Liver (tissue), 9 donors: ENCODE results near the gene MYLK3. TPM values are rescaled to one million over a fixed set of nuclear protein-coding genes. Genes with fewer than 3 reads are reported as not detected.

Experiments used
- DNase-seq: peaks from one replicate; pipeline ENCODE4 v3.0.0-alpha.2; 2017; ENCODE audit warnings: low spot score
- H3K27ac ChIP-seq, 2 donors: one replicate each; pipeline ENCODE4 v1.7.0; 2013; ENCODE audit warnings: inconsistent platforms in 2 of 2, low read length in 2 of 2, control low read depth in 1 of 2, low read depth in 1 of 2, mild to moderate bottlenecking in 1 of 2
- H3K27me3 ChIP-seq, 4 donors: one replicate each; pipeline versions ENCODE4 v1.6.1 to v1.7.0; 2013; ENCODE audit warnings: low read length in 3 of 4, inconsistent platforms in 1 of 4, mild to moderate bottlenecking in 1 of 4, moderate library complexity in 1 of 4; ENCODE audit not compliant: control insufficient read depth in 4 of 4, insufficient read depth in 4 of 4
- H3K36me3 ChIP-seq, 4 donors: one replicate each; pipeline versions ENCODE4 v1.6.1 to v1.7.0; 2013; ENCODE audit warnings: low read length in 3 of 4, mild to moderate bottlenecking in 3 of 4, low read depth in 1 of 4, moderate library complexity in 1 of 4; ENCODE audit not compliant: control insufficient read depth in 4 of 4, insufficient read depth in 3 of 4
- H3K4me1 ChIP-seq, 4 donors: one replicate each; pipeline versions ENCODE4 v1.6.1 to v1.7.0; 2013; ENCODE audit warnings: low read length in 3 of 4, mild to moderate bottlenecking in 3 of 4, moderate library complexity in 1 of 4; ENCODE audit not compliant: control insufficient read depth in 4 of 4, insufficient read depth in 4 of 4
- H3K4me3 ChIP-seq, 3 donors: one replicate each; pipeline versions ENCODE4 v1.6.1 to v1.7.0; 2013; ENCODE audit warnings: low read length in 3 of 3, control low read depth in 1 of 3, low read depth in 1 of 3, mild to moderate bottlenecking in 1 of 3
- H3K9ac ChIP-seq, 2 donors: one replicate each; pipeline ENCODE4 v1.7.0; 2013; ENCODE audit warnings: low read length in 2 of 2, mild to moderate bottlenecking in 2 of 2, moderate library complexity in 2 of 2, control low read depth in 1 of 2, low read depth in 1 of 2
- H3K9me3 ChIP-seq, 4 donors: one replicate each; pipeline versions ENCODE4 v1.6.1 to v1.7.0; 2013; ENCODE audit warnings: low read length in 3 of 4; ENCODE audit not compliant: control insufficient read depth in 4 of 4
- EGR1 ChIP-seq, 2 donors: IDR thresholded peaks; 2 replicates each; pipeline ENCODE4 v1.6.1; 2016 to 2018; ENCODE audit warnings: antibody characterized with exemption in 2 of 2, low read depth in 2 of 2
- FOXA2 ChIP-seq: IDR thresholded peaks from 2 replicates; pipeline ENCODE4 v1.6.1; 2016; ENCODE audit warnings: antibody characterized with exemption
- HNF4A ChIP-seq, 2 donors: conservative IDR thresholded peaks; 2 replicates each; pipeline ENCODE4 v1.6.1; 2016; ENCODE audit warnings: antibody characterized with exemption in 2 of 2, mild to moderate bottlenecking in 2 of 2
- HNF4G ChIP-seq: IDR thresholded peaks from 2 replicates; pipeline ENCODE4 v1.6.1; 2016; ENCODE audit warnings: antibody characterized with exemption
- SP1 ChIP-seq: IDR thresholded peaks from 2 replicates; pipeline ENCODE4 v1.6.1; 2018; ENCODE audit warnings: antibody characterized with exemption, mild to moderate bottlenecking
- YY1 ChIP-seq: IDR thresholded peaks from 2 replicates; pipeline ENCODE4 v1.6.1; 2016; ENCODE audit warnings: antibody characterized with exemption, mild to moderate bottlenecking
- WGBS: extraction: QIAGEN DNeasy Blood & Tissue Kit; methylation state at CpG from one replicate; pipeline ENCODE4 v1.1.7; 2013; 5-methylcytosine and 5-hydroxymethylcytosine counted together
- polyA plus RNA-seq, 2 donors: library from polyadenylated mRNA; stranded (reverse) in 1 of 2; unstranded in 1 of 2; fragments of 200-250 nt in 1 of 2; fragments of >200 nt in 1 of 2; fragmentation: Nextera tagmentation in 1 of 2; extraction: Ambion mirVana in 1 of 2; gene quantifications; one replicate each; pipeline versions ENCODE4 v1.2.1 to v1.2.3, GENCODE V29; 2013 to 2015
- total RNA-seq, 2 donors: library from RNA; depleted of rRNA; stranded (reverse); fragments of >200 nt; gene quantifications; one replicate each; pipeline ENCODE4 v1.2.3, GENCODE V29; 2014
- TF ChIP-seq, protein P1 (sequence below): IDR thresholded peaks from 2 replicates; pipeline ENCODE4 v1.6.1; 2016; ENCODE audit warnings: antibody characterized with exemption, mild to moderate bottlenecking
- TF ChIP-seq, protein P2 (sequence below): IDR thresholded peaks from 2 replicates; pipeline ENCODE4 v1.6.1; 2016; ENCODE audit warnings: antibody characterized with exemption
- TF ChIP-seq, protein P3 (sequence below): fragments of 150-350 bp; IDR thresholded peaks from 2 replicates; pipeline ENCODE4 v1.5.1; 2017; ENCODE audit warnings: improper control_type of control experiment, low read depth, low read length; ENCODE audit not compliant: missing input control
- TF ChIP-seq, protein P4 (sequence below): IDR thresholded peaks from 2 replicates; pipeline ENCODE4 v1.6.1; 2016; ENCODE audit warnings: antibody characterized with exemption
- TF ChIP-seq, protein P5 (sequence below): IDR thresholded peaks from 2 replicates; pipeline ENCODE4 v1.6.1; 2016; ENCODE audit warnings: antibody characterized with exemption
- donor health status: healthy.
- donor health status: healthy.
- donor health status: healthy.
- donor health status: healthy.
- donor health status: healthy.

Gene MYLK3
- 1 to 10 TPM in 1 of 2 donors, under 1 TPM in 1; 0.33 to 1.1 TPM for total RNA-seq
- under 1 TPM; 0.01 to 0.13 TPM for polyA plus RNA-seq

DNA sequence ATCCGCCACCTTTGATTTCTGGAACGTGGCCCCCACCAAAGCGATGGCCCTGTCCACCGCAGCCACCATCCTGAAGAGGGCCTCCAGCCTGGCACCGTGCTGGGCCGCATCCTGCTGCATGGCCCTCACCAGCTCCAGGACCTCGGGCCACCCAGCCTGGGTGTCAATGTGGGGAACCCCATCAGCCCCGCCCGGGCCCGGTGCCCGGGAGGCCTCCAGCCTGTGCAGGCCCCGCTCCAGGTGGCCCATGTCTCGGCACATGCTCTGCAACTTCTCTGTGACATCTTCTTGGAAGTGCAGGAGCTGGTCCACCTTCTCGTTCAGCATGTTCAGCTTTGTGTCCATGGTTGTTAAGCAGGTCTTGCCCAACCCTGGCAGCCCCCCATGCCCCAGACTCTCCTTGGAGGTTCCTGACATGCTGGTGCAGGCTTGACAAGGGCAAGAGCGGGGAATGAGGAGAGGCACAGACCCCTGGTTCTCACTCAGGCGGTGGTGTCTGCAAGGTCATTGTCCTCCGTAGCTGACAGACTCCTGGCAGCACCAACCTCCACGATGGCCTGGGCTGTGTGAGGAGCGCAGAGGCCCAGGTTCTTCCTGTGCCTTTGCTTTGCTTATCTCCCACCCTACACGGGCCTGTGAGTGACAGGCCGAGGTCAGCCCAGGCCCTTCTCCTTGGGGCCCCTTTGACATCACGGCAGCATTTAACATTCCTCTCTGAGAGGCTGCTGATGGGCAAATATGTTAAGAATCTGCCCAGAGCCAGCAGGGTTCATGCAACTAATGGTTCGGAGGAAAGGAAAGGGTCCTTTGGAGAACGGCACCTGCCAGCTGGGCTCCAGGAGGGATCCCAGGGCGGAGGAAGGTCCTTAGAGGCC lies at the start of gene MYLK3:
Gene MYLK3, minus strand, starts transcription at position 568 of the 875 bp plus-strand sequence. Its CDS starts 151 bp downstream, at position 417.
- H3K36me3 ChIP-seq = no peaks in the 10 kb centered on the region
- H3K27ac ChIP-seq = no peak within 1 kb of the TSS
- no peaks in the 10 kb centered on the region for H3K27me3 ChIP-seq
- TF ChIP-seq, protein P1, sequence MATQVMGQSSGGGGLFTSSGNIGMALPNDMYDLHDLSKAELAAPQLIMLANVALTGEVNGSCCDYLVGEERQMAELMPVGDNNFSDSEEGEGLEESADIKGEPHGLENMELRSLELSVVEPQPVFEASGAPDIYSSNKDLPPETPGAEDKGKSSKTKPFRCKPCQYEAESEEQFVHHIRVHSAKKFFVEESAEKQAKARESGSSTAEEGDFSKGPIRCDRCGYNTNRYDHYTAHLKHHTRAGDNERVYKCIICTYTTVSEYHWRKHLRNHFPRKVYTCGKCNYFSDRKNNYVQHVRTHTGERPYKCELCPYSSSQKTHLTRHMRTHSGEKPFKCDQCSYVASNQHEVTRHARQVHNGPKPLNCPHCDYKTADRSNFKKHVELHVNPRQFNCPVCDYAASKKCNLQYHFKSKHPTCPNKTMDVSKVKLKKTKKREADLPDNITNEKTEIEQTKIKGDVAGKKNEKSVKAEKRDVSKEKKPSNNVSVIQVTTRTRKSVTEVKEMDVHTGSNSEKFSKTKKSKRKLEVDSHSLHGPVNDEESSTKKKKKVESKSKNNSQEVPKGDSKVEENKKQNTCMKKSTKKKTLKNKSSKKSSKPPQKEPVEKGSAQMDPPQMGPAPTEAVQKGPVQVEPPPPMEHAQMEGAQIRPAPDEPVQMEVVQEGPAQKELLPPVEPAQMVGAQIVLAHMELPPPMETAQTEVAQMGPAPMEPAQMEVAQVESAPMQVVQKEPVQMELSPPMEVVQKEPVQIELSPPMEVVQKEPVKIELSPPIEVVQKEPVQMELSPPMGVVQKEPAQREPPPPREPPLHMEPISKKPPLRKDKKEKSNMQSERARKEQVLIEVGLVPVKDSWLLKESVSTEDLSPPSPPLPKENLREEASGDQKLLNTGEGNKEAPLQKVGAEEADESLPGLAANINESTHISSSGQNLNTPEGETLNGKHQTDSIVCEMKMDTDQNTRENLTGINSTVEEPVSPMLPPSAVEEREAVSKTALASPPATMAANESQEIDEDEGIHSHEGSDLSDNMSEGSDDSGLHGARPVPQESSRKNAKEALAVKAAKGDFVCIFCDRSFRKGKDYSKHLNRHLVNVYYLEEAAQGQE = no peak
- no peak for TF ChIP-seq YY1
- TF ChIP-seq, protein P2, sequence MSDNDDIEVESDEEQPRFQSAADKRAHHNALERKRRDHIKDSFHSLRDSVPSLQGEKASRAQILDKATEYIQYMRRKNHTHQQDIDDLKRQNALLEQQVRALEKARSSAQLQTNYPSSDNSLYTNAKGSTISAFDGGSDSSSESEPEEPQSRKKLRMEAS = no peak
- TF ChIP-seq, protein P3, sequence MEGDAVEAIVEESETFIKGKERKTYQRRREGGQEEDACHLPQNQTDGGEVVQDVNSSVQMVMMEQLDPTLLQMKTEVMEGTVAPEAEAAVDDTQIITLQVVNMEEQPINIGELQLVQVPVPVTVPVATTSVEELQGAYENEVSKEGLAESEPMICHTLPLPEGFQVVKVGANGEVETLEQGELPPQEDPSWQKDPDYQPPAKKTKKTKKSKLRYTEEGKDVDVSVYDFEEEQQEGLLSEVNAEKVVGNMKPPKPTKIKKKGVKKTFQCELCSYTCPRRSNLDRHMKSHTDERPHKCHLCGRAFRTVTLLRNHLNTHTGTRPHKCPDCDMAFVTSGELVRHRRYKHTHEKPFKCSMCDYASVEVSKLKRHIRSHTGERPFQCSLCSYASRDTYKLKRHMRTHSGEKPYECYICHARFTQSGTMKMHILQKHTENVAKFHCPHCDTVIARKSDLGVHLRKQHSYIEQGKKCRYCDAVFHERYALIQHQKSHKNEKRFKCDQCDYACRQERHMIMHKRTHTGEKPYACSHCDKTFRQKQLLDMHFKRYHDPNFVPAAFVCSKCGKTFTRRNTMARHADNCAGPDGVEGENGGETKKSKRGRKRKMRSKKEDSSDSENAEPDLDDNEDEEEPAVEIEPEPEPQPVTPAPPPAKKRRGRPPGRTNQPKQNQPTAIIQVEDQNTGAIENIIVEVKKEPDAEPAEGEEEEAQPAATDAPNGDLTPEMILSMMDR = no peak
- no peak within 1 kb of the TSS for H3K9ac ChIP-seq
- no peak for DNase-seq
- no peak within 1 kb of the TSS for H3K4me3 ChIP-seq
- WGBS = 85% methylated on average over 25 of the region's 25 CpGs
- H3K9me3 ChIP-seq = no peaks in the 10 kb centered on the region
- no peaks in the 10 kb centered on the region for H3K4me1 ChIP-seq

DNA sequence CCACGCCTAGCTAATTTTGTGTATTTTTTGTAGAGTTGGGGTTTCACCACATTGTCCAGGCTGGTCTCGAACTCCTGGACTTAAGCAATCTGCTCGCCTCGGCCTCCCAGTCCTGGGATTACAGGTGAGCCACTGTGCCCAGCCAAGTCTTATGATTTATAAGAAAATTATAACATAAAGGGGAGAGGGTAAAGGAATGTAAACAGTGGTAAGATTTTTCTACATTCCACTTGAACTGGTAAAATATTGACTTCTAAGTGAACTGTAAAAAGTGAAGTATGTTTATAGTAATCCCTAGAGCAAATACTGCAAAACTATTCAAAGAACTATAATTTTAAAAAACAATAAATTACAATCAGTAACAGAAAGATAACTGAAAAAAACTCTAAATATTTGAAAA lies 49.4 kb upstream of the MYLK3 start:
- 98% methylated on average over 4 of the region's 4 CpGs for WGBS
- no peak for DNase-seq
- Histone ChIP-seq H3K9ac (no peak overlapping the region), H3K4me3 (no peak overlapping the region), H3K27me3 (no peaks in the 10 kb centered on the region), H3K36me3 (peaks cover 0 to 2% (median under 1%) of the 10 kb centered on the region in 4 donors), H3K4me1 (no peaks in the 10 kb centered on the region), H3K27ac (no peak overlapping the region), H3K9me3 (peaks cover 0 to 3% (median 1%) of the 10 kb centered on the region in 4 donors)
- no peak for TF ChIP-seq HNF4A (conservative IDR thresholded peaks at IDR 0.05)
- TF ChIP-seq FOXA2 = no peak
- TF ChIP-seq, protein P4, sequence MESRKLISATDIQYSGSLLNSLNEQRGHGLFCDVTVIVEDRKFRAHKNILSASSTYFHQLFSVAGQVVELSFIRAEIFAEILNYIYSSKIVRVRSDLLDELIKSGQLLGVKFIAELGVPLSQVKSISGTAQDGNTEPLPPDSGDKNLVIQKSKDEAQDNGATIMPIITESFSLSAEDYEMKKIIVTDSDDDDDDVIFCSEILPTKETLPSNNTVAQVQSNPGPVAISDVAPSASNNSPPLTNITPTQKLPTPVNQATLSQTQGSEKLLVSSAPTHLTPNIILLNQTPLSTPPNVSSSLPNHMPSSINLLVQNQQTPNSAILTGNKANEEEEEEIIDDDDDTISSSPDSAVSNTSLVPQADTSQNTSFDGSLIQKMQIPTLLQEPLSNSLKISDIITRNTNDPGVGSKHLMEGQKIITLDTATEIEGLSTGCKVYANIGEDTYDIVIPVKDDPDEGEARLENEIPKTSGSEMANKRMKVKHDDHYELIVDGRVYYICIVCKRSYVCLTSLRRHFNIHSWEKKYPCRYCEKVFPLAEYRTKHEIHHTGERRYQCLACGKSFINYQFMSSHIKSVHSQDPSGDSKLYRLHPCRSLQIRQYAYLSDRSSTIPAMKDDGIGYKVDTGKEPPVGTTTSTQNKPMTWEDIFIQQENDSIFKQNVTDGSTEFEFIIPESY = no peak
- TF ChIP-seq, protein P5, sequence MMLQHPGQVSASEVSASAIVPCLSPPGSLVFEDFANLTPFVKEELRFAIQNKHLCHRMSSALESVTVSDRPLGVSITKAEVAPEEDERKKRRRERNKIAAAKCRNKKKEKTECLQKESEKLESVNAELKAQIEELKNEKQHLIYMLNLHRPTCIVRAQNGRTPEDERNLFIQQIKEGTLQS = no peak
- no peak for TF ChIP-seq HNF4G
- TF ChIP-seq EGR1 (IDR thresholded peaks at IDR 0.05; ENCODE audit: low read depth in 2 of 2) = no peak
- TF ChIP-seq SP1 = no peak
- TF ChIP-seq, protein P2 = no peak
- no peak for TF ChIP-seq YY1
- TF ChIP-seq, protein P3 = no peak
